K562 (cell line): ENCODE measurements around the gene MAML1. TPM values are rescaled to one million over a fixed set of nuclear protein-coding genes. Genes with fewer than 3 reads are reported as not detected.

Source experiments
- CHD4 ChIP-seq: fragments of 200-600 bp; sonication (generic); IDR thresholded peaks from 3 replicates; pipeline ENCODE4 v1.6.1; 2012; ENCODE audit warnings: low read depth, mild to moderate bottlenecking, mixed read lengths, low read length, inconsistent platforms; ENCODE audit not compliant: insufficient read depth, insufficient replicate concordance, poor library complexity, severe bottlenecking
- ESRRA ChIP-seq: fragments of 450-650 bp; IDR thresholded peaks from 2 replicates; pipeline ENCODE4 v1.6.1; 2014; ENCODE audit warnings: low read depth, mild to moderate bottlenecking, moderate library complexity, borderline replicate concordance
- HDAC2 ChIP-seq: fragments of 450-650 bp; IDR thresholded peaks from 2 replicates; pipeline ENCODE4 v1.6.1; 2016; ENCODE audit warnings: mild to moderate bottlenecking
- KAT2B ChIP-seq: IDR thresholded peaks from one replicate; pipeline ENCODE4 v1.6.1; 2012; ENCODE audit warnings: low read depth, mild to moderate bottlenecking, control low read depth, inconsistent platforms, low read length, moderate library complexity
- NR2C2 ChIP-seq, 2 experiments: fragments of 200-800 bp in 1 of 2; sonication (Bioruptor generic) in 1 of 2; sonication (generic) in 1 of 2; formaldehyde crosslinking in 1 of 2; IDR thresholded peaks; 2 replicates each; pipeline versions ENCODE4 v1.6.1 to v1.8.0; 2016 to 2022; ENCODE audit warnings: mild to moderate bottlenecking in 1 of 2, missing compliant biosample characterization in 1 of 2, missing genetic modification characterization in 1 of 2, missing genetic modification reagents in 1 of 2
- PBX2 ChIP-seq, 2 experiments: IDR thresholded peaks in 1 of 2; conservative IDR thresholded peaks in 1 of 2; 2 replicates each; pipeline ENCODE4 v1.6.1; 2016; ENCODE audit warnings: low read depth in 2 of 2, mild to moderate bottlenecking in 1 of 2, missing compliant biosample characterization in 1 of 2, missing genetic modification characterization in 1 of 2, moderate library complexity in 1 of 2
- PCBP1 ChIP-seq: fragments of 200-400 bp; formaldehyde crosslinking; IDR thresholded peaks from 2 replicates; pipeline ENCODE4 v1.6.1; 2018; ENCODE audit warnings: mild to moderate bottlenecking, low read depth, low read length; ENCODE audit not compliant: poor library complexity, severe bottlenecking
- PML ChIP-seq: IDR thresholded peaks from 2 replicates; pipeline ENCODE4 v1.6.1; 2012; ENCODE audit warnings: low read length, inconsistent platforms
- POLR2AphosphoS2 ChIP-seq: IDR thresholded peaks from 2 replicates; pipeline ENCODE4 v1.6.1; 2012; ENCODE audit warnings: low read length, improper control_type of control experiment
- POLR3G ChIP-seq: IDR thresholded peaks from 2 replicates; pipeline ENCODE4 v1.6.1; 2011; ENCODE audit not compliant: insufficient read length, insufficient replicate concordance; ENCODE audit errors: extremely low read depth
- ZBTB17 ChIP-seq: fragments of 450-650 bp; formaldehyde crosslinking; IDR thresholded peaks from 2 replicates; pipeline ENCODE4 v1.4.0; 2020; ENCODE audit warnings: mild to moderate bottlenecking
- ZC3H8 ChIP-seq: fragments of 450-650 bp; IDR thresholded peaks from 2 replicates; pipeline ENCODE4 v1.6.1; 2017
- ZNF143 ChIP-seq: sonication (generic); formaldehyde crosslinking; IDR thresholded peaks from 2 replicates; pipeline ENCODE4 v1.9.0; 2022; ENCODE audit warnings: mild to moderate bottlenecking, missing genetic modification reagents
- ZNF212 ChIP-seq: fragments of 450-650 bp; formaldehyde crosslinking; IDR thresholded peaks from 2 replicates; pipeline ENCODE4 v1.4.0; 2020; ENCODE audit warnings: mild to moderate bottlenecking
- ZNF318 ChIP-seq, 2 experiments: fragments of 450-650 bp; IDR thresholded peaks; 2 replicates each; pipeline ENCODE4 v1.6.1; 2016; ENCODE audit warnings: mild to moderate bottlenecking in 2 of 2, borderline replicate concordance in 1 of 2, low read depth in 1 of 2, moderate library complexity in 1 of 2
- ZNF551 ChIP-seq: fragments of 250-450 bp; sonication (Bioruptor Pico); IDR thresholded peaks from 2 replicates; pipeline ENCODE4 v1.5.0; 2021; ENCODE audit warnings: mild to moderate bottlenecking, moderate library complexity
- polyA plus RNA-seq, 8 experiments: library from polyadenylated mRNA; depleted of rRNA in 4 of 8; stranded (reverse) in 5 of 8; unstranded in 3 of 8; fragments of >200 nt; fragmentation: Nextera tagmentation in 2 of 8; fragmentation: Illumina TruSeq in 1 of 8; extraction: Ambion mirVana in 2 of 8; extraction: Trizol in 1 of 8; gene quantifications; 2 replicates each; pipeline versions ENCODE4 v1.2.1 to v1.2.3, GENCODE V29; 2011 to 2014; ENCODE audit warnings: inconsistent platforms in 1 of 8, missing spikeins in 1 of 8
- total RNA-seq, 7 experiments: library from RNA; depleted of rRNA in 6 of 7; stranded (reverse); fragments of >200 nt in 6 of 7; fragmentation: Illumina TruSeq in 2 of 7; extraction: Trizol in 2 of 7; gene quantifications; 2 replicates each; pipeline versions ENCODE4 v1.2.1 to v1.2.3, GENCODE V29; 2011 to 2021; ENCODE audit warnings: low replicate concordance in 1 of 7

Gene MAML1
- total and polyA plus RNA-seq, 9 of the 15 experiments (the other 6 are each of a cell fraction or from before 2014, with no cell fraction given): 0.32 to 18.4 (median 7.0) TPM

GRCh38 chr5:179821298-179822058, 88.9 kb downstream of the MAML1 start (continued):
- TF ChIP-seq ZNF318 (IDR thresholded peaks at IDR 0.05; ENCODE audit: borderline replicate concordance in 1 of 2, low read depth in 1 of 2) (no peak), ZNF551 (CRISPR knock-in tag) (no peak), ZNF212 (no peak), ZNF143 (CRISPR knock-in tag) (no peak), ZC3H8 (no peak), KAT2B (no peak), HDAC2 (no peak), CHD4 (no peak), NR2C2 (CRISPR knock-in tag; IDR thresholded peaks at IDR 0.05) (no peak), NR2C2 (tag; IDR thresholded peaks at IDR 0.05) (peak; percentile 20), POLR2AphosphoS2 (peak; percentile 71; the same call in 1 of the 2 replicates), PBX2 (CRISPR knock-in tag; IDR thresholded peaks at IDR 0.05; ENCODE audit: low read depth) (no peak), PBX2 (tag; conservative IDR thresholded peaks at IDR 0.05; ENCODE audit: low read depth) (no peak), ZBTB17 (CRISPR knock-in tag) (peak; percentile 40; the same call in 1 of the 2 replicates), ESRRA (no peak), POLR3G (no peak), PCBP1 (peak; percentile 95), PML (peak; percentile 43; the same call in 1 of the 2 replicates)
